GM12878 (cell line): ENCODE results near the gene NDUFA13. TPM values are rescaled to one million over a fixed set of nuclear protein-coding genes. Genes with fewer than 3 reads are reported as not detected.

Experiments
- ATAC-seq: fragments of 200-7000 bp; cut with Tn5 transposase; 3 replicates; pipeline ENCODE4 v1.9.1; 2020; ENCODE audit warnings: mild to moderate bottlenecking, moderate library complexity
- BruUV-seq: library from RNA; stranded (reverse); fragments of 400-500 nt; replicated peaks from 2 replicates; lab custom pipeline; 2021; lab: Mats Ljungman, UMichigan
- CTCF ChIA-PET: fragments of 300-600 bp; sonication (Branson Sonifier 250); formaldehyde crosslinking; extraction: SDS; loops from one replicate; lab custom pipeline; 2021; ENCODE audit warnings: inconsistent platforms; lab: Yijun Ruan, JAX
- POLR2A ChIA-PET: fragments of 350-600 bp; formaldehyde crosslinking; extraction: SDS; loops from one replicate; lab custom pipeline; 2021; ENCODE audit warnings: inconsistent platforms; lab: Charles Lee
- RAD21 ChIA-PET: fragments of 300-600 bp; sonication (Branson Sonifier 250); formaldehyde crosslinking; loops from one replicate; lab custom pipeline; 2023; ENCODE audit warnings: antibody characterized with exemption; ENCODE audit not compliant: unreplicated experiment; lab: Charles Lee
- SMC1A ChIA-PET: fragments of 300-600 bp; sonication (Branson Sonifier 250); formaldehyde crosslinking; loops from one replicate; lab custom pipeline; 2023; ENCODE audit not compliant: unreplicated experiment, uncharacterized antibody; lab: Charles Lee
- DNase-seq: peaks from one replicate; pipeline ENCODE4 v3.0.0-alpha.2; 2011; ENCODE audit warnings: low read depth, low spot score
- FAIRE-seq: peaks from 3 replicates; lab custom pipeline; 2011; peaks lifted over from hg19 to GRCh38; lab: Jason Lieb, UNC
- H2AFZ ChIP-seq: 2 replicates; pipeline ENCODE4 v1.6.0; 2011; ENCODE audit warnings: low read depth, low read length, control low read depth; ENCODE audit not compliant: control insufficient read depth
- H3K27ac ChIP-seq: 2 replicates; pipeline ENCODE4 v1.5.1; 2011; ENCODE audit warnings: control low read depth; ENCODE audit not compliant: control insufficient read depth, insufficient read depth
- H3K27me3 ChIP-seq, 2 experiments: replicated peaks in 1 of 2; 2 replicates each; pipeline versions ENCODE4 v1.6.0 to v1.6.1; 2011; ENCODE audit warnings: low read length in 1 of 2; ENCODE audit not compliant: control insufficient read depth in 2 of 2, insufficient read depth in 2 of 2
- H3K36me3 ChIP-seq, 2 experiments: 2 replicates each; pipeline ENCODE4 v1.5.1; 2011; ENCODE audit warnings: low read length in 1 of 2; ENCODE audit not compliant: control insufficient read depth in 2 of 2, insufficient read depth in 2 of 2
- H3K4me1 ChIP-seq: 2 replicates; pipeline ENCODE4 v1.6.1; 2011; ENCODE audit warnings: mild to moderate bottlenecking, low read length, moderate library complexity, mixed read lengths; ENCODE audit not compliant: control insufficient read depth, insufficient read depth
- H3K4me2 ChIP-seq: 2 replicates; pipeline ENCODE4 v1.6.0; 2011; ENCODE audit warnings: control low read depth; ENCODE audit not compliant: control insufficient read depth, insufficient read depth
- H3K4me3 ChIP-seq: fragments of 200-600 bp; sonication (generic); 2 replicates; pipeline ENCODE4 v1.5.1; 2016
- H3K79me2 ChIP-seq: 2 replicates; pipeline ENCODE4 v1.6.0; 2011; ENCODE audit warnings: low read length; ENCODE audit not compliant: control insufficient read depth, insufficient read depth
- H3K9ac ChIP-seq: 2 replicates; pipeline ENCODE4 v1.8.0; 2011; ENCODE audit warnings: low read length, control low read depth, mixed read lengths; ENCODE audit not compliant: control insufficient read depth, insufficient read depth
- H3K9me3 ChIP-seq: replicated peaks from 3 replicates; pipeline ENCODE4 v1.5.1; 2011; ENCODE audit warnings: mild to moderate bottlenecking, low read length; ENCODE audit not compliant: control insufficient read depth, insufficient read depth
- H4K20me1 ChIP-seq: 2 replicates; pipeline ENCODE4 v1.6.0; 2011; ENCODE audit not compliant: control insufficient read depth, insufficient read depth
- CTCF ChIP-seq, 3 experiments: IDR thresholded peaks in 2 of 3; conservative IDR thresholded peaks in 1 of 3; 2 replicates each; pipeline ENCODE4 v1.5.1; 2011; ENCODE audit warnings: low read depth in 3 of 3, low read length in 3 of 3, mild to moderate bottlenecking in 3 of 3, control low read depth in 2 of 3, moderate library complexity in 2 of 3, inconsistent platforms in 1 of 3, mixed read lengths in 1 of 3; ENCODE audit not compliant: control insufficient read depth in 2 of 3, insufficient read depth in 1 of 3; ENCODE audit errors: extremely low read depth in 1 of 3
- POU2F2 ChIP-seq: IDR thresholded peaks from 3 replicates; pipeline ENCODE4 v1.6.1; 2011; ENCODE audit warnings: low read depth, mild to moderate bottlenecking, low read length, borderline replicate concordance
- RAD21 ChIP-seq: IDR thresholded peaks from 2 replicates; pipeline ENCODE4 v1.6.1; 2011; ENCODE audit warnings: mild to moderate bottlenecking, low read depth, low read length, moderate library complexity; ENCODE audit not compliant: insufficient read depth
- WGBS: methylation state at CpG from one replicate; pipeline ENCODE4 v1.1.6; 2016; ENCODE audit warnings: low lambda C conversion rate; ENCODE audit not compliant: insufficient replicate concordance, insufficient coverage; ENCODE audit errors: missing lambda C conversion rate; 5-methylcytosine and 5-hydroxymethylcytosine counted together
- in situ Hi-C: fragments of 300-500 bp; cut with MboI; formaldehyde crosslinking; loops from 9 replicates; pipeline ENCODE4 v1.14.3; 2018; ENCODE audit warnings: mixed read lengths
- intact Hi-C: fragments of 100-400 bp; cut with micrococcal nuclease; formaldehyde crosslinking; loops from one replicate; pipeline ENCODE4 v1.14.2; 2022; ENCODE audit not compliant: unreplicated experiment
- polyA plus RNA-seq, 11 experiments: library from polyadenylated mRNA; depleted of rRNA in 4 of 11; unstranded in 6 of 11; stranded (reverse) in 5 of 11; fragments of >200 nt; fragmentation: Nextera tagmentation in 4 of 11; fragmentation: Illumina TruSeq in 1 of 11; extraction: Ambion mirVana in 4 of 11; extraction: Trizol in 1 of 11; gene quantifications; 1 replicate in 1 of 11; 2 replicates in 10 of 11; pipeline versions ENCODE4 v1.2.1 to v1.2.3, GENCODE V29; 2011 to 2016; ENCODE audit warnings: inconsistent platforms in 2 of 11, missing spikeins in 2 of 11, low read depth in 1 of 11
- total RNA-seq, 4 experiments: library from RNA; depleted of rRNA in 3 of 4; stranded (reverse); fragments of >200 nt in 3 of 4; fragmentation: Illumina TruSeq in 1 of 4; extraction: Trizol in 1 of 4; gene quantifications; 2 replicates each; pipeline versions ENCODE4 v1.2.1 to v1.2.3, GENCODE V29; 2013 to 2021

Gene NDUFA13
- total and polyA plus RNA-seq, 10 of the 15 experiments (the other 5 are each of a cell fraction or from before 2014, with no cell fraction given) = 224 to 586 (median 456) TPM

- no peak overlapping the region for H3K9ac ChIP-seq
- H3K36me3 ChIP-seq = peaks cover 0 to 6% of the 10 kb centered on the region in 2 experiments; a peak in 3 of 4 replicates
- H3K4me3 ChIP-seq = no peak overlapping the region
- no peaks in the 10 kb centered on the region for H3K27me3 ChIP-seq
- no peak for FAIRE-seq
- no peaks in the 10 kb centered on the region for H3K4me1 ChIP-seq
- ChIA-PET RAD21 (no interaction called here), SMC1A (no interaction called here), CTCF (no interaction called here), POLR2A (no interaction called here)
- H4K20me1 ChIP-seq = no peaks in the 10 kb centered on the region
- intact Hi-C loops = no loop called here
- no peak overlapping the region for H2AFZ ChIP-seq
- ATAC-seq = peak; percentile 57
- in situ Hi-C loops = no loop called here
- BruUV-seq = no TSS peak
- WGBS = 78% methylated on average over 16 of the region's 17 CpGs
- no peak for DNase-seq
- TF ChIP-seq RAD21 = peak; percentile 20; the same call in 1 of the 2 replicates
- TF ChIP-seq CTCF (IDR thresholded peaks at IDR 0.05 in 2 of 3, conservative IDR thresholded peaks at IDR 0.05 in 1 of 3; ENCODE audit: control insufficient read depth in 2 of 3, extremely low read depth in 1 of 3, insufficient read depth in 1 of 3, low read depth in 3 of 3, low read length in 3 of 3) = peak in 2 of 3 experiments; percentile 25 to 41; a peak in 2 of 6 replicates
- TF ChIP-seq POU2F2 = no peak
- H3K9me3 ChIP-seq = no peaks in the 10 kb centered on the region
- H3K79me2 ChIP-seq = no peaks in the 10 kb centered on the region
- no peak overlapping the region for H3K4me2 ChIP-seq
- H3K27ac ChIP-seq = no peak overlapping the region
Observed at GRCh38 chr19:19562665-19563347, 46.8 kb downstream of the NDUFA13 start.
